ENCODE data around the gene RALGAPA2. TPM values are rescaled to one million over a fixed set of nuclear protein-coding genes. Genes with fewer than 3 reads are reported as not detected.

The RALGAPA2 gene
- polyA plus RNA-seq, 1 donor from 2014 or later, result 21.8 TPM

GRCh38 chr20:20685635-20686034, 26.8 kb downstream of the RALGAPA2 start:
- Histone ChIP-seq H3K27me3 (ENCODE audit: insufficient read depth, low read depth, low read length) (no peaks in the 10 kb centered on the region), H3K9me2 (ENCODE audit: insufficient read depth, low read length) (no peaks in the 10 kb centered on the region), H3K4me2 (ENCODE audit: low read length) (no peak overlapping the region), H2AFZ (ENCODE audit: low read depth, low read length) (no peak overlapping the region), H3K9ac (ENCODE audit: low read length) (no peak overlapping the region), H3K36me3 (ENCODE audit: insufficient read depth, low read length) (no peaks in the 10 kb centered on the region), H3K9me3 (ENCODE audit: low read length) (no peaks in the 10 kb centered on the region), H3K79me2 (replicated peaks; ENCODE audit: insufficient read depth, low read length) (peaks cover 14% of the 10 kb centered on the region), H4K20me1 (ENCODE audit: insufficient read depth) (no peaks in the 10 kb centered on the region), H3K27ac (ENCODE audit: low read length) (no peak overlapping the region), H3F3A (ENCODE audit: insufficient read depth, low read length, poor library complexity, severe bottlenecking) (no peaks in the 10 kb centered on the region), H3K4me3 (ENCODE audit: low read length) (no peak overlapping the region)
- no peak for TF ChIP-seq SMC3 (conservative IDR thresholded peaks at IDR 0.05; ENCODE audit: poor library complexity)
- TF ChIP-seq POLR2AphosphoS5 (IDR thresholded peaks at IDR 0.05), result no peak
- no peak for TF ChIP-seq RAD21 (conservative IDR thresholded peaks at IDR 0.05)
- TF ChIP-seq MXI1 (conservative IDR thresholded peaks at IDR 0.05; ENCODE audit: poor library complexity, severe bottlenecking), result no peak
- TF ChIP-seq CTCF (IDR thresholded peaks at IDR 0.05; ENCODE audit: poor library complexity, severe bottlenecking), result no peak
- no peak for TF ChIP-seq EP300 (conservative IDR thresholded peaks at IDR 0.05; ENCODE audit: poor library complexity, severe bottlenecking)
- TF ChIP-seq TAF1 (IDR thresholded peaks at IDR 0.05; ENCODE audit: low read depth), result no peak
- TF ChIP-seq, protein P1, sequence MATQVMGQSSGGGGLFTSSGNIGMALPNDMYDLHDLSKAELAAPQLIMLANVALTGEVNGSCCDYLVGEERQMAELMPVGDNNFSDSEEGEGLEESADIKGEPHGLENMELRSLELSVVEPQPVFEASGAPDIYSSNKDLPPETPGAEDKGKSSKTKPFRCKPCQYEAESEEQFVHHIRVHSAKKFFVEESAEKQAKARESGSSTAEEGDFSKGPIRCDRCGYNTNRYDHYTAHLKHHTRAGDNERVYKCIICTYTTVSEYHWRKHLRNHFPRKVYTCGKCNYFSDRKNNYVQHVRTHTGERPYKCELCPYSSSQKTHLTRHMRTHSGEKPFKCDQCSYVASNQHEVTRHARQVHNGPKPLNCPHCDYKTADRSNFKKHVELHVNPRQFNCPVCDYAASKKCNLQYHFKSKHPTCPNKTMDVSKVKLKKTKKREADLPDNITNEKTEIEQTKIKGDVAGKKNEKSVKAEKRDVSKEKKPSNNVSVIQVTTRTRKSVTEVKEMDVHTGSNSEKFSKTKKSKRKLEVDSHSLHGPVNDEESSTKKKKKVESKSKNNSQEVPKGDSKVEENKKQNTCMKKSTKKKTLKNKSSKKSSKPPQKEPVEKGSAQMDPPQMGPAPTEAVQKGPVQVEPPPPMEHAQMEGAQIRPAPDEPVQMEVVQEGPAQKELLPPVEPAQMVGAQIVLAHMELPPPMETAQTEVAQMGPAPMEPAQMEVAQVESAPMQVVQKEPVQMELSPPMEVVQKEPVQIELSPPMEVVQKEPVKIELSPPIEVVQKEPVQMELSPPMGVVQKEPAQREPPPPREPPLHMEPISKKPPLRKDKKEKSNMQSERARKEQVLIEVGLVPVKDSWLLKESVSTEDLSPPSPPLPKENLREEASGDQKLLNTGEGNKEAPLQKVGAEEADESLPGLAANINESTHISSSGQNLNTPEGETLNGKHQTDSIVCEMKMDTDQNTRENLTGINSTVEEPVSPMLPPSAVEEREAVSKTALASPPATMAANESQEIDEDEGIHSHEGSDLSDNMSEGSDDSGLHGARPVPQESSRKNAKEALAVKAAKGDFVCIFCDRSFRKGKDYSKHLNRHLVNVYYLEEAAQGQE (IDR thresholded peaks at IDR 0.05; ENCODE audit: borderline replicate concordance), result no peak

- Histone ChIP-seq H3K79me2 (replicated peaks; ENCODE audit: insufficient read depth, low read length) (peaks cover 14% of the 10 kb centered on the region), H3K9me2 (ENCODE audit: insufficient read depth, low read length) (no peaks in the 10 kb centered on the region)
These were observed 28.7 kb downstream of the RALGAPA2 start for GRCh38 chr20:20683481-20684321.

More at GRCh38 chr20:20683481-20684321, 28.7 kb downstream of the RALGAPA2 start:
- H3K4me3 ChIP-seq (ENCODE audit: low read length), result no peak overlapping the region
- no peaks in the 10 kb centered on the region for H3K27me3 ChIP-seq (ENCODE audit: insufficient read depth, low read depth, low read length)
- H3K36me3 ChIP-seq (ENCODE audit: insufficient read depth, low read length), result peaks cover 6% of the 10 kb centered on the region
- no peak overlapping the region for H2AFZ ChIP-seq (ENCODE audit: low read depth, low read length)
- H3K27ac ChIP-seq (ENCODE audit: low read length), result no peak overlapping the region
- no peak overlapping the region for H3K9ac ChIP-seq (ENCODE audit: low read length)
- H3K4me2 ChIP-seq (ENCODE audit: low read length), result no peak overlapping the region
- no peak for TF ChIP-seq SMC3 (conservative IDR thresholded peaks at IDR 0.05; ENCODE audit: poor library complexity)
- TF ChIP-seq TAF1 (IDR thresholded peaks at IDR 0.05; ENCODE audit: low read depth), result no peak
- no peak for TF ChIP-seq CTCF (IDR thresholded peaks at IDR 0.05; ENCODE audit: poor library complexity, severe bottlenecking)
- TF ChIP-seq, protein P1 (IDR thresholded peaks at IDR 0.05; ENCODE audit: borderline replicate concordance), result no peak
- no peak for TF ChIP-seq POLR2AphosphoS5 (IDR thresholded peaks at IDR 0.05)
- no peak for TF ChIP-seq EZH2 (IDR thresholded peaks at IDR 0.05; ENCODE audit: borderline replicate concordance, insufficient read depth, low read length, poor library complexity, severe bottlenecking)
- no peak for TF ChIP-seq EP300 (conservative IDR thresholded peaks at IDR 0.05; ENCODE audit: poor library complexity, severe bottlenecking)
- TF ChIP-seq RAD21 (conservative IDR thresholded peaks at IDR 0.05), result no peak
- no peak for TF ChIP-seq MXI1 (conservative IDR thresholded peaks at IDR 0.05; ENCODE audit: poor library complexity, severe bottlenecking)
- H3F3A ChIP-seq (ENCODE audit: insufficient read depth, low read length, poor library complexity, severe bottlenecking), result no peaks in the 10 kb centered on the region
- H3K9me3 ChIP-seq (ENCODE audit: low read length), result no peaks in the 10 kb centered on the region
- H4K20me1 ChIP-seq (ENCODE audit: insufficient read depth), result no peaks in the 10 kb centered on the region

Data from neural cell (in vitro differentiated cells).